HCT116 (cell line): Measurements from ENCODE around the gene PTP4A2. TPM values are rescaled to one million over a fixed set of nuclear protein-coding genes. Genes with fewer than 3 reads are reported as not detected.
A peak's percentile ranks its signal among the peaks of the same experiment; 100 is the strongest.

Source experiments
- ATAC-seq: fragments of 200-7000 bp; cut with Tn5 transposase; 2 replicates; pipeline ENCODE4 v1.9.1; 2020; ENCODE audit warnings: mild to moderate bottlenecking, moderate library complexity
- BruUV-seq: library from RNA; stranded (reverse); fragments of 400-500 nt; replicated peaks from 2 replicates; lab custom pipeline; 2021; lab: Mats Ljungman, UMichigan
- CTCF ChIA-PET: fragments of 300-600 bp; sonication (Branson Sonifier 250); formaldehyde crosslinking; loops from one replicate; lab custom pipeline; 2021; ENCODE audit warnings: antibody characterized with exemption; lab: Charles Lee
- POLR2A ChIA-PET: fragments of 300-600, 350-600 bp; sonication (Branson Sonifier 250); formaldehyde crosslinking; loops from one replicate; lab custom pipeline; 2021; ENCODE audit warnings: antibody characterized with exemption; lab: Charles Lee
- RAD21 ChIA-PET, 2 experiments: fragments of 300-600 bp; sonication (Branson Sonifier 250); formaldehyde crosslinking; loops; one replicate each; lab custom pipeline; 2023; ENCODE audit warnings: low total read pairs in 2 of 2; ENCODE audit not compliant: uncharacterized antibody in 2 of 2, unreplicated experiment in 2 of 2, low non-redundant PET in 1 of 2; lab: Charles Lee
- DNase-seq: peaks from one replicate; pipeline ENCODE4 v3.0.0-alpha.2; 2010; ENCODE audit warnings: low read depth, low spot score
- H2AFZ ChIP-seq: fragments of 200-600 bp; shearing (Covaris generic), sonication (generic); 2 replicates; pipeline ENCODE4 v1.6.1; 2017; ENCODE audit warnings: low read depth, mixed run types, mixed read lengths, antibody characterized with exemption, low read length; ENCODE audit not compliant: poor library complexity, severe bottlenecking
- H3K27ac ChIP-seq: 2 replicates; pipeline ENCODE4 v1.5.1; 2012; ENCODE audit warnings: low read depth, low read length
- H3K27me3 ChIP-seq: fragments of 200-600 bp; sonication (generic); 2 replicates; pipeline ENCODE4 v1.6.1; 2016; ENCODE audit warnings: mixed run types, low read length, mixed read lengths; ENCODE audit not compliant: insufficient read depth
- H3K36me3 ChIP-seq, 2 experiments: fragments of 200-500 bp in 1 of 2; fragments of 200-600 bp in 1 of 2; sonication (Bioruptor generic) in 1 of 2; sonication (generic) in 1 of 2; 2 replicates each; pipeline versions ENCODE4 v1.5.1 to v1.6.1; 2014 to 2016; ENCODE audit warnings: low read length in 2 of 2, inconsistent platforms in 1 of 2, mixed read lengths in 1 of 2, mixed run types in 1 of 2; ENCODE audit not compliant: insufficient read depth in 2 of 2, control insufficient read depth in 1 of 2
- H3K4me1 ChIP-seq, 2 experiments: fragments of 200-600 bp in 1 of 2; sonication (generic) in 1 of 2; 2 replicates each; pipeline versions ENCODE4 v1.5.1 to v1.6.1; 2012 to 2017; ENCODE audit warnings: low read length in 2 of 2, inconsistent platforms in 1 of 2, mild to moderate bottlenecking in 1 of 2, mixed read lengths in 1 of 2, mixed run types in 1 of 2, moderate library complexity in 1 of 2; ENCODE audit not compliant: insufficient read depth in 2 of 2, control insufficient read depth in 1 of 2
- H3K4me2 ChIP-seq: fragments of 200-600 bp; sonication (generic); 2 replicates; pipeline ENCODE4 v1.6.1; 2017; ENCODE audit warnings: mixed run types, low read length, mixed read lengths
- H3K4me3 ChIP-seq, 2 experiments: fragments of 200-600 bp in 1 of 2; sonication (generic) in 1 of 2; replicated peaks in 1 of 2; 2 replicates each; pipeline ENCODE4 v1.5.1; 2011 to 2016; ENCODE audit warnings: low read length in 2 of 2, control low read depth in 1 of 2, low read depth in 1 of 2, mild to moderate bottlenecking in 1 of 2, mixed read lengths in 1 of 2, mixed run types in 1 of 2
- H3K79me2 ChIP-seq: fragments of 200-600 bp; sonication (generic); 2 replicates; pipeline ENCODE4 v1.6.1; 2017; ENCODE audit warnings: mild to moderate bottlenecking, mixed run types, low read length, moderate library complexity, mixed read lengths; ENCODE audit not compliant: insufficient read depth
- H3K9ac ChIP-seq: fragments of 200-600 bp; sonication (generic); 2 replicates; pipeline ENCODE4 v1.6.1; 2016; ENCODE audit warnings: low read length, mixed read lengths
- H3K9me2 ChIP-seq: fragments of 200-600 bp; sonication (generic), shearing (Covaris generic); 2 replicates; pipeline ENCODE4 v1.6.1; 2017; ENCODE audit warnings: mixed run types, mild to moderate bottlenecking, moderate library complexity; ENCODE audit not compliant: insufficient read depth
- H3K9me3 ChIP-seq, 2 experiments: fragments of 200-500 bp in 1 of 2; fragments of 200-600 bp in 1 of 2; sonication (Bioruptor generic) in 1 of 2; sonication (generic) in 1 of 2; 2 replicates each; pipeline ENCODE4 v1.6.1; 2014 to 2017; ENCODE audit warnings: low read length in 2 of 2, mixed read lengths in 2 of 2, inconsistent platforms in 1 of 2, low read depth in 1 of 2, mild to moderate bottlenecking in 1 of 2, mixed run types in 1 of 2, moderate library complexity in 1 of 2; ENCODE audit not compliant: control insufficient read depth in 1 of 2, insufficient read depth in 1 of 2
- H4K20me1 ChIP-seq: fragments of 200-600 bp; sonication (generic), shearing (Covaris generic); 2 replicates; pipeline ENCODE4 v1.6.1; 2017; ENCODE audit warnings: mixed run types, mild to moderate bottlenecking, moderate library complexity; ENCODE audit not compliant: insufficient read depth
- ATF3 ChIP-seq: IDR thresholded peaks from 2 replicates; pipeline ENCODE4 v1.6.1; 2012
- CBX3 ChIP-seq: IDR thresholded peaks from 2 replicates; pipeline ENCODE4 v1.6.1; 2012; ENCODE audit warnings: low read depth
- EGR1 ChIP-seq: IDR thresholded peaks from 2 replicates; pipeline ENCODE4 v1.6.1; 2012; ENCODE audit warnings: low read depth
- POLR2A ChIP-seq: IDR thresholded peaks from 2 replicates; pipeline ENCODE4 v1.7.0; 2011; ENCODE audit warnings: borderline replicate concordance; ENCODE audit not compliant: insufficient read depth, insufficient read length; ENCODE audit errors: extremely low read depth
- SIN3A ChIP-seq: IDR thresholded peaks from 2 replicates; pipeline ENCODE4 v1.6.1; 2012; ENCODE audit warnings: low read depth
- SP1 ChIP-seq: IDR thresholded peaks from 2 replicates; pipeline ENCODE4 v1.6.1; 2012; ENCODE audit warnings: low read depth
- TCF7L2 ChIP-seq: IDR thresholded peaks from 2 replicates; pipeline ENCODE4 v1.7.0; 2011; ENCODE audit warnings: borderline replicate concordance, inconsistent platforms; ENCODE audit not compliant: insufficient read depth, insufficient read length; ENCODE audit errors: extremely low read depth
- ZFX ChIP-seq: fragments of 450-650 bp; IDR thresholded peaks from 2 replicates; pipeline ENCODE4 v1.6.1; 2017
- ZNF274 ChIP-seq: fragments of 200-500 bp; sonication (Bioruptor generic); IDR thresholded peaks from 2 replicates; pipeline ENCODE4 v1.6.1; 2014; ENCODE audit warnings: mild to moderate bottlenecking, low read depth, low read length, inconsistent platforms
- intact Hi-C: fragments of 100-400 bp; cut with micrococcal nuclease; formaldehyde crosslinking; loops from 2 replicates; pipeline ENCODE4 v1.10.0; 2022
- total RNA-seq: library from RNA; stranded (reverse); gene quantifications from one replicate; pipeline ENCODE4 v1.2.1, GENCODE V29; 2021; ENCODE audit not compliant: unreplicated experiment

PTP4A2 gene
- total RNA-seq, 1 experiment from 2014 or later, result 267 TPM

DNA sequence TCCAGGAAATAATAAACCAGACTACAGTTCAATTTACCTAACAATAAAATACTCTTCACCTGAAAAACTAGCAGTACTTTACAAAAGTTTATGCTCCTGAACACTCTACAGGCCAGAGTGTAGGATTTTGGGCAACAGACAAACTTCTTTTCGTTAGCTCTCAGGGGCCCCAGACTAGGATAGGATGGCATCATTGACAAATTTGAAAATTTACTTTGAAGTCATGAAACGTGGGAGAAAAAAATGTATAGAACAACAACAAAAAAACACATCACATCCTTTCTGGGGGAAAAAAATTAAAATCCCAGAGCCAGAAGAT, 1.2 kb downstream of the PTP4A2 start (continued):
- no peak for TF ChIP-seq CBX3
- no peak for TF ChIP-seq SIN3A
- TF ChIP-seq POLR2A, result no peak
- TF ChIP-seq ATF3, result no peak
- no peak for TF ChIP-seq ZFX
- TF ChIP-seq TCF7L2, result no peak

- Histone ChIP-seq H3K4me3 (peak overlapping the region; percentile 92 to 97), H3K9ac (peak overlapping the region; percentile 88), H3K36me3 (no peaks in the 10 kb centered on the region), H4K20me1 (peaks cover 37% of the 10 kb centered on the region; the same call in 1 of the 2 replicates), H2AFZ (no peak overlapping the region), H3K79me2 (peaks cover 64% of the 10 kb centered on the region), H3K4me2 (peak overlapping the region; percentile 93), H3K4me1 (peaks cover 69 to 86% of the 10 kb centered on the region in 2 experiments), H3K27ac (peak overlapping the region; percentile 95), H3K9me3 (no peaks in the 10 kb centered on the region), H3K27me3 (no peaks in the 10 kb centered on the region), H3K9me2 (no peaks in the 10 kb centered on the region)
- BruUV-seq, result no TSS peak
- TF ChIP-seq SP1 (no peak), EGR1 (no peak), ZNF274 (no peak)
- no peak for ATAC-seq
- ChIA-PET RAD21 (no interaction called here), CTCF (no interaction called here), POLR2A (interaction anchor here (1.5 to 2.0 kb wide), 2 partner anchors 8 to 16 kb away, joined by 4 to 5 read pairs; no protein-coding TSS in a partner anchor)
- intact Hi-C loops, result no loop called here
- DNase-seq, result no peak
Observed at GRCh38 chr1:31936278-31936980, 1.7 kb downstream of the PTP4A2 start.
